GM19397 (cell line): ENCODE data around the gene PRDM11.
"Not testable (repeated sequence)": the region's sequence is repeated elsewhere in the genome, so short reads cannot be mapped to it uniquely, and the experiment has no call there.

Experiments used
- ATAC-seq: cut with Tn5 transposase; IDR thresholded peaks from one replicate; pipeline ENCODE4 v1.9.1; 2021; ENCODE audit warnings: mild to moderate bottlenecking, moderate library complexity; ENCODE audit not compliant: unreplicated experiment

Gene PRDM11

GRCh38 chr11:45146072-45147016 lies at the start of gene PRDM11:
Gene PRDM11, plus strand, starts transcription at chr11:45146639. Its CDS starts 35,128 bp downstream, at chr11:45181767.
- peak; percentile 29 for ATAC-seq

- ATAC-seq = no peak
These were observed 48.5 kb upstream of the PRDM11 start for GRCh38 chr11:45097721-45098493.

GRCh38 chr11:45098929-45099328 lies 47.5 kb upstream of the PRDM11 start:
- no peak for ATAC-seq

- no peak for ATAC-seq
These were observed 46.1 kb upstream of the PRDM11 start for GRCh38 chr11:45100339-45100738.

GRCh38 chr11:45102361-45102809 lies 44.1 kb upstream of the PRDM11 start:
- ATAC-seq = no peak

- peak; percentile 61 for ATAC-seq
These were observed 43.4 kb upstream of the PRDM11 start for GRCh38 chr11:45102810-45103621.

GRCh38 chr11:45104006-45104789 lies 42.2 kb upstream of the PRDM11 start:
- no peak for ATAC-seq

- ATAC-seq = no peak
These were observed 41.7 kb upstream of the PRDM11 start for GRCh38 chr11:45104790-45105084.

GRCh38 chr11:45105233-45105983 lies 41.0 kb upstream of the PRDM11 start:
- ATAC-seq = no peak

GRCh38 chr11:45105984-45106375 lies 40.5 kb upstream of the PRDM11 start:
- ATAC-seq = no peak

GRCh38 chr11:45106440-45106839 lies 40.0 kb upstream of the PRDM11 start:
- ATAC-seq = no peak

GRCh38 chr11:45107029-45107428 lies 39.4 kb upstream of the PRDM11 start:
- no peak for ATAC-seq

GRCh38 chr11:45108070-45109064 lies 38.1 kb upstream of the PRDM11 start:
- no peak for ATAC-seq

- ATAC-seq = no peak
These were observed 37.0 kb upstream of the PRDM11 start for GRCh38 chr11:45109400-45109799.

- no peak for ATAC-seq
These were observed 35.9 kb upstream of the PRDM11 start for GRCh38 chr11:45110562-45110961.

- no peak for ATAC-seq
These were observed 32.6 kb upstream of the PRDM11 start for GRCh38 chr11:45113807-45114206.

- not testable (repeated sequence) for ATAC-seq
These were observed 18.6 kb upstream of the PRDM11 start for GRCh38 chr11:45127836-45128235.

GRCh38 chr11:45133878-45134277 lies 12.6 kb upstream of the PRDM11 start:
- no peak for ATAC-seq
